SW480 (cell line): Measurements from ENCODE around the gene FCAMR.
A peak's percentile ranks its signal among the peaks of the same experiment; 100 is the strongest.

ENCODE experiments used
- DNase-seq: peaks from one replicate; pipeline ENCODE4 v3.0.0-alpha.2; 2016; ENCODE audit warnings: low spot score

Gene FCAMR

GRCh38 chr1:206970446-206970845 lies at the start of gene FCAMR:
Gene FCAMR, minus strand, starts transcription at chr1:206970460. Its CDS starts 335 bp downstream, at chr1:206970125.
- DNase-seq, result no peak

GRCh38 chr1:207019661-207020060 lies 49.4 kb upstream of the FCAMR start:
- no peak for DNase-seq

GRCh38 chr1:207019161-207019560 lies 48.9 kb upstream of the FCAMR start:
- DNase-seq, result peak; percentile 91

GRCh38 chr1:207018707-207019106 lies 48.4 kb upstream of the FCAMR start:
- DNase-seq, result no peak

- no peak for DNase-seq
These were observed 47.6 kb upstream of the FCAMR start for GRCh38 chr1:207017615-207018559.

GRCh38 chr1:207015791-207016190 lies 45.5 kb upstream of the FCAMR start:
- DNase-seq, result no peak

GRCh38 chr1:207014728-207015127 lies 44.5 kb upstream of the FCAMR start:
- no peak for DNase-seq

- no peak for DNase-seq
These were observed 43.2 kb upstream of the FCAMR start for GRCh38 chr1:207013321-207014085.

- no peak for DNase-seq
These were observed 40.5 kb upstream of the FCAMR start for GRCh38 chr1:207010726-207011125.

GRCh38 chr1:207009945-207010344 lies 39.7 kb upstream of the FCAMR start:
- no peak for DNase-seq

GRCh38 chr1:207009182-207009850 lies 39.1 kb upstream of the FCAMR start:
- DNase-seq, result no peak

- peak; percentile 97 for DNase-seq
These were observed 37.2 kb upstream of the FCAMR start for GRCh38 chr1:207007352-207008033.

- DNase-seq, result no peak
These were observed 36.7 kb upstream of the FCAMR start for GRCh38 chr1:207006914-207007313.

- DNase-seq, result no peak
These were observed 35.8 kb upstream of the FCAMR start for GRCh38 chr1:207006083-207006482.

- peak; percentile 91 for DNase-seq
These were observed 34.9 kb upstream of the FCAMR start for GRCh38 chr1:207004931-207005830.

- DNase-seq, result no peak
These were observed 33.0 kb upstream of the FCAMR start for GRCh38 chr1:207003210-207003609.

- DNase-seq, result peak; percentile 89
These were observed 32.5 kb upstream of the FCAMR start for GRCh38 chr1:207002724-207003146.

- DNase-seq, result peak; percentile 44
These were observed 31.4 kb upstream of the FCAMR start for GRCh38 chr1:207001492-207002245.

GRCh38 chr1:207000651-207001291 lies 30.5 kb upstream of the FCAMR start:
- DNase-seq, result no peak
